GM19467 (cell line): ENCODE data around the gene HBG1.
"Not testable (repeated sequence)": the region's sequence is repeated elsewhere in the genome, so short reads cannot be mapped to it uniquely, and the experiment has no call there.

Experiments used
- ATAC-seq: cut with Tn5 transposase; IDR thresholded peaks from one replicate; pipeline ENCODE4 v1.9.1; 2021; ENCODE audit warnings: mild to moderate bottlenecking, moderate library complexity; ENCODE audit not compliant: unreplicated experiment

HBG1 gene

DNA sequence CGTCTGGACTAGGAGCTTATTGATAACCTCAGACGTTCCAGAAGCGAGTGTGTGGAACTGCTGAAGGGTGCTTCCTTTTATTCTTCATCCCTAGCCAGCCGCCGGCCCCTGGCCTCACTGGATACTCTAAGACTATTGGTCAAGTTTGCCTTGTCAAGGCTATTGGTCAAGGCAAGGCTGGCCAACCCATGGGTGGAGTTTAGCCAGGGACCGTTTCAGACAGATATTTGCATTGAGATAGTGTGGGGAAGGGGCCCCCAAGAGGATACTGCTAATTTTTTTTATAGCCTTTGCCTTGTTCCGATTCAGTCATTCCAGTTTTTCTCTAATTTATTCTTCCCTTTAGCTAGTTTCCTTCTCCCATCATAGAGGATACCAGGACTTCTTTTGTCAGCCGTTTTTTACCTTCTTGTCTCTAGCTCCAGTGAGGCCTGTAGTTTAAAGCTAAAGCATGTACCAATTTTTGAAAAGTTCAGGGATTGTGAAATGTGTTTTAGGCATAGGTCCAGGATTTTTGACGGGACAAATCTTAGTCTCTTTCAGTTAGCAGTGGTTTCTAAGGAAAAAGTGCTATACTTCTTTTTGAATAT lies at the start of gene HBG1:
HBG1 (minus strand) TSS at position 51 of the 590 bp plus-strand sequence. CDS start 53 bp downstream, outside the sequence.
- ATAC-seq: not testable (repeated sequence)

DNA sequence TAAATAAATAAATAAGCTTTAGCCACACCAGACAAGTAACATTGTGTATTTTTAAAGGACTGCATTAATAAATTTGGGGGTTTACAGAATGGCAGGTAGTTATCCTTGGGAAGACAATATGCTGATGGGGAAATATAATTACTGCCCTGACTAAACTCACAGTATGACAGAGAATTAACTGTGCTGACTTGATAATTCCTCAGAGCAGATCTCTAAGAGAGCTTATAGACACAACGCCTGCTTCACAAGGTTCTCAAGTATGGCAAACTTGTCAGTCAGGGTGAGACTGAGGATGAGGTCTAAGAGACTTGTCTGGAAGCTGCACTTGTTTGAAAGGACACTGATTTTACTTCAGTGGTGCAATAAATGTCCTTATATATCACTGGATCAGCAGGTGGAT lies 48.8 kb upstream of the HBG1 start:
- ATAC-seq: no peak

DNA sequence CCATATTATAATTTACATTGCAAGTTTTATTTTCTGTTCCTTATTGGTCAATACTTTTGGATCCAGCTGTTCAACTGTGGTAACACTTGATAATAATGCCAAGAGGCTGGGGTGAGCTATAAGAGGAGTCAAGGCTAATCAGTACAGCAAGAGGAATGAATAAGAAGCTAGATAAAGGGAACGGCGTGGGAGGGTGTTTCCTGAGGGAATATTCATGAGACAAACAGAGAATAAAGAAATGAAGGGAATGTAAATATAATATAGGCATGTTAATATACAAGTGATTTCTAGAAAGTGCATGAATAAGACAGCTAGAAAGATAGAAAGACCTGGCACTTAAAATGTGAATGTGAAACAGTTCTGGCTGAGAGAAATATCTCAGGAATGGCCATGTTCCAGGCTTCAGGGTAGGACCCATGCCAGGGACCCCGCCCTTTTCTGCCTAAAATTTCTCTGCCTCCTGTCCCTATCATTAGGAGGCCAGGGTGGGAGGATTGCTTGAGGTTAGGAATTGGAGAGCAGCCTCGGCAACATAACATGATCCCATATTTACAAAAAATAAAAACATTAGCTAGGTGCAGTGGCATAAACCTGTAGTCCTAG lies 48.2 kb upstream of the HBG1 start:
- no peak for ATAC-seq

DNA sequence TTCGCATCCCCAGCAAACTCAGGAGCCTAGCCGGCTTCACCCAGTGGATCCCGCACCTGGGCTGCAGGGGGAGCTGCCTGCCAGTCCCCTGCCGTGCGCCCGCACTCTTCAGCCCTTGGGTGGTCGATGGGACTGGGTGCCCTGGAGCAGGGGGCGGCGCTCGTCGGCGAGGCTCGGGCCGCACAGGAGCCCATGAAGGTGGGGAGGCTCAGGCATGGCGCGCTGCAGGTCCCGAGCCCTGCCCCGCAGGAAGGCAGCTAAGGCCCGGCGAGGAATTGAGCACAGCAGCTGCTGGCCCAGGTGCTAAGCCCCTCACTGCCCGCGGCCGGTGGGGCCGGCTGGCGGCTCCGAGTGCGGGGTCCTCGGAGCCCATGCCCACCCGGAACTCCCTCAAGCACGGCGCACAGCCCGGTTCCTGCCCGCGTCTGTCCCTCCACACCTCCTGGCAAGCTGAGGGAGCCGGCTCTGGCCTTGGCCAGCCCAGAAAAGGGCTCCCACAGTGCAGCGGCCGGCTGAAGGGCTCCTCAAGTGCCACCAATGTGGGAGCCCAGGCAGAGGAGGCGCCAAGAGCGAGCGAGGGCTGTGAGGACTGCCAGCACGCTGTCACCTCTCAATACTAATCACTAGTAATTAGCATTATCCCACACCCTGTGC lies 44.8 kb upstream of the HBG1 start:
- not testable (repeated sequence) for ATAC-seq

DNA sequence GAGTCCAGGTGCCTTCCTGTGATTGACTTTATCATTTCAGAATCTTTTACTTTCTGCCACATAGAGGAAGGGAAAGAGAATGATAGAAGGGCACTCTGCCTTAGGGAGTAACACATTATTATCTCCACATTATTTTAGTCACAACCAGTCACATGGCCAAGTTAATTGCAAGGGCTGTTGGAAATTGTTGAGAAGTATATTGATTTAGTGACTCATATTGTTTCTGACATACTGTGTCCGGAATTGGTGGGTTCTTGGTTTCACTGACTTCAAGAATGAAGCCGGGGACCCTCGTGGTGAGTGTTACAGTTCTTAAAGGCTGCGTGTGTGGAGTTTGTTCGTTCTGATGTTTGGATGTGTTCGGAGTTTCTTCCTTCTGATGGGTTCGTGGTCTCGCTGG lies 43.4 kb upstream of the HBG1 start:
- ATAC-seq: no peak

DNA sequence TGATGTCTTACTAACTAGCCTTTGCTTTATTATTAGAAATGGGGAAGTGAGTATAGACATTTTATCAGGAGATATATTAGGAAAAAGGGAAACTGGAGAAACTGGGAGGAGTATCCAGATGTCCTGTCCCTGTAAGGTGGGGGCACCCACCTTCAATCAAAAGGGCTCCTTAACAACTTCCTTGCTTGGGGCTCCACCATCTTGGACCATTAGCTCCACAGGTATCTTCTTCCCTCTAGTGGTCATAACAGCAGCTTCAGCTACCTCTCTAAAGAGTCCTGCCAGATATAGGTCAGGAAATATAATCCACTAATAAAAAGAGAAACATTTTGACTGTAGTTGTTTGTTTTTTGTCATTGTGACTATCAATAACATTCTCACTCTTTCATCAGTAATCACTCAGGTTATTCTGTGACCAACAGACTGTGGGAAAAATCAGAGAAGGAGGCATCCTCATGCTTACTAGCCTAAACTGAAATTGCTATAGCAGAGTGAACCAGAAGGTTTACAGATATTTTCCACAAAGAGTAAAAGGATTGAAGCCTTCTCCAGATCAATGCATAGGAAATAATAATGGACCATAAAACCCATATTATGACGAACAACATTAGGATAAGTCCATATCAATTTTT lies 41.7 kb upstream of the HBG1 start:
- ATAC-seq: peak; percentile 91

DNA sequence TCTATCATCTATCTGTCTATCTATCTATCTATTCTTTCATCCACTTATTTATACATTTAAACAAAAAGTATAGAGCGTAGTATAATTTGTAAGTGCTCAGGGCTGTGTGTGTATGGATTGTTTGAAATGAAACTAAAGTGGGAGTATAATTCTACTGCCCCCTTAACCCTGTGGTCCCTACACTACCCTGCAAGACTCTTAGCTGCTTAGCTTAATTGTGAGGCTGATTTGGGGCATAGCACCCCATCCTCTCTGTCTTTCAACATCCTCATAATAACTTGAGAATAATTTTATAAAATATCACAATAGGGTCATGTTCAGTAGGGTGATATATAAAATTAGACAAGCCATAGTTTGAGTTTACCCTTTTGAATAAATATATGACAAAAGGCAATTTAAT lies 40.4 kb upstream of the HBG1 start:
- no peak for ATAC-seq

DNA sequence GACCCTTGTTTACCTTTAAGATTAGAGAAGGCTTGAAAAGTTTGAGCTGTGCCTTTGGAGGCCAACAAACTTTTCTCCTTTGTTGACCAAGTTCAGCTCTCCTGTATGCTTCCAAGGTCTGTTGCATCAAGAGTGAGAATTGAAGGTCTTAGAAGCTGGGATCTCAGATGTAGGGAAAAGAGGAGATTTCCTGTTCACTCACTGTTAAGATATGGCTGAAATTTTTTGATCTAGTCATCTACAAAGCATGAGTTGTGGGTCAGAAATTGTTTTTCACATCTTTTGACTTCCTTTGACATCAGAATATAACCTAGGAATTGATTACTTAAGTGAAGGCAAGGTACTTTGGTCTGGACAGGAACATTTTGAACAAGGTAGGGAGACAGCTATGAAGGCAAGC lies 40.0 kb upstream of the HBG1 start:
- ATAC-seq: no peak

DNA sequence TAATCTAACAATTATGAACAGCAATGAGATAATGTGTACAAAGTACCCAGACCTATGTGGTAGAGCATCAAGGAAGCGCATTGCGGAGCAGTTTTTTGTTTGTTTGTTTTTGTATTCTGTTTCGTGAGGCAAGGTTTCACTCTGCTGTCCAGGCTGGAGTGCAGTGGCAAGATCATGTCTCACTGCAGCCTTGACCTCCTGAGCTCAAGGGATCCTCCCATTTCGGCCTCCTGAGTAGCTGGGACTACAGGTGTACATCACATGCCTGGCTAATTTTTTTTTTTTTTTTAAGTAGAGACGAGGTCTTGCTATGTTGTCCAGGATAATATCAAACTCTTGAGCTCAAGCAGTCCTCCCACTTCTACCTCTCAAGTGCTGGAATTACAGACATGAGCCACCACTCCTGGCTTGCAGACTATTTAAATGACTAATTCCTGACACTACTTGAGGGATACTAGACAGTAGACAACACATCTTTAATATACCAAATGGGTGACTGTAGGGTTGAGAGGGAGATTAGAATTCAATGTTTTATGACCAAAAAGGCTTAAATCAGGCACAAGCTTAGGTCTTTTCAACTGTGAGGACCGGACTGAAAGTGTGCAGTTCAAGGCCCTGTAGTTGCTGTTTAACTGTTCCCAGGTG lies 39.4 kb upstream of the HBG1 start:
- ATAC-seq: no peak

DNA sequence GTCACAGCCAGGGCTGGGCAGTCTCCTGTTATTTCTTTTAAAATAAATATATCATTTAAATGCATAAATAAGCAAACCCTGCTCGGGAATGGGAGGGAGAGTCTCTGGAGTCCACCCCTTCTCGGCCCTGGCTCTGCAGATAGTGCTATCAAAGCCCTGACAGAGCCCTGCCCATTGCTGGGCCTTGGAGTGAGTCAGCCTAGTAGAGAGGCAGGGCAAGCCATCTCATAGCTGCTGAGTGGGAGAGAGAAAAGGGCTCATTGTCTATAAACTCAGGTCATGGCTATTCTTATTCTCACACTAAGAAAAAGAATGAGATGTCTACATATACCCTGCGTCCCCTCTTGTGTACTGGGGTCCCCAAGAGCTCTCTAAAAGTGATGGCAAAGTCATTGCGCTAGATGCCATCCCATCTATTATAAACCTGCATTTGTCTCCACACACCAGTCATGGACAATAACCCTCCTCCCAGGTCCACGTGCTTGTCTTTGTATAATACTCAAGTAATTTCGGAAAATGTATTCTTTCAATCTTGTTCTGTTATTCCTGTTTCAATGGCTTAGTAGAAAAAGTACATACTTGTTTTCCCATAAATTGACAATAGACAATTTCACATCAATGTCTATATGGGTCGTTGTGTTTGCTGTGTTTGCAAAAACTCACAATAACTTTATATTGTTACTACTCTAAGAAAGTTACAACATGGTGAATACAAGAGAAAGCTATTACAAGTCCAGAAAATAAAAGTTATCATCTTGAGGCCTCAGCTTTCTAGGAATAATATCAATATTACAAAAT lies 38.6 kb upstream of the HBG1 start:
- ATAC-seq: no peak

DNA sequence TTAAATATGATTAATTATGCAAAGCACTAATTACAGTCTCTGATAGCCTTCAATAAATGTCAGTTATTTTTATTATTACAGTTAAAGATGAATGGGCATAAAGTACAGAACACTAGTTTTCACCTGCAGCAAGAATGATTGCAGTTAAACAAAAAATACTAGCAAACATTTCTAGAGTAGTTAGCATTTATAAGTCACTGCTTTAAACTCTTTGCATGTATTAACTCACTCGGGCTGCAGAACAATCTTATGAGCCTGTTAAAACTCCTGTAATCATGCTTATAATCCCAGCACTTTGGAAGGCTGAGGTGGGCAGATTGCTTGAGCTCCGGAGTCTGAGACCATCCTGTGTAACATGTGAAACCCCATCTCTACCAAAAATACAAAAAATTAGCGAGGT lies 37.2 kb upstream of the HBG1 start:
- ATAC-seq: no peak

DNA sequence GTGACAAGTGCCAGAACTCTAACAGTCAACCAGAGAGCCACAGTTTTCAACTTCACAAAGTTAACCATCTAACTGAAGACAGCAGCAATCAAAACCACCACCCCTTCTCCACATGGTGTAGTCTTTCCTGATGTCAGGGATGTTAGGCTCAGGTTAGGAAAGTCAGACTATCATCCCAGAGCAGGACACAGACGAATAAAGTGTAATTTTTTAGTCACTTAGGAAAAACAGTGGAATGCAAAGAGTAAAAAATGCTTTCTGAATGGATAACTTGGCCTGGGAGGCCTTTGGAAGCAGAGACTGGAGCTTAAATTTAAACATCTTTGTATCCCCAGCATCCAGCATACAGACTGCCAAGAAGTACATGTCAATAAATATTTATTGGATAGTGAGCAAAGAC lies 36.7 kb upstream of the HBG1 start:
- ATAC-seq: no peak

DNA sequence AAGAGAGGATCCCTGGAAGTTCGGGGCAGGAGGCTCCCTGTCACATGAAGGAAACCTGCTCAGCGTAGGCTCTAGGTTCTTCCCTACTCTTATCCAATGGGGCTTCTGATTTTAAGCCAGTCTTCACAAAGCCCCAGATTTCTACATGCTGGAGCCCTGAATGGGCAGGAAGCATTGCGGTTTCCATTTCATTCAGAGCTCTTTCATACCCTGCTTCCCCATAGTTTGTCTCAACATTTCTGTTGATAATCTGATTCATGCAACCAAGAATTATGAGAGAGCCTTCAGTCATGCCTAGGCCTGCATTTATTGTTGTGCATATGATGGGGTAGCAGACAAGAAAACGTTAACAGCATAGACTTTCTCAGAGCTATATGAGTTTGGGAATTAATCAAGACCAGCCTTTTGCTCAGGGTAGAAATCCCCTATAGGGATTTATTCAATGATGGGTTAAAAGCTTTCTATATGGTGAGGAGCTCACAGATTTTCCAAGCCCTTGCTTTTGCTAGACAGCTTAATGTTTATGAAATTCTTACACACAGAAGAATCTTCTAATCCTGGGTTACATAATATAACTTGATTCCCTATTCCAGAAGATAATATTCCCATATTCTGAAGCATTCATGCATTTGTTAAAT lies 36.2 kb upstream of the HBG1 start:
- ATAC-seq: no peak

DNA sequence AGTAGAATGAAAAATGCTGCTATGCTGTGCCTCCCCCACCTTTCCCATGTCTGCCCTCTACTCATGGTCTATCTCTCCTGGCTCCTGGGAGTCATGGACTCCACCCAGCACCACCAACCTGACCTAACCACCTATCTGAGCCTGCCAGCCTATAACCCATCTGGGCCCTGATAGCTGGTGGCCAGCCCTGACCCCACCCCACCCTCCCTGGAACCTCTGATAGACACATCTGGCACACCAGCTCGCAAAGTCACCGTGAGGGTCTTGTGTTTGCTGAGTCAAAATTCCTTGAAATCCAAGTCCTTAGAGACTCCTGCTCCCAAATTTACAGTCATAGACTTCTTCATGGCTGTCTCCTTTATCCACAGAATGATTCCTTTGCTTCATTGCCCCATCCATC lies 35.0 kb upstream of the HBG1 start:
- no peak for ATAC-seq

DNA sequence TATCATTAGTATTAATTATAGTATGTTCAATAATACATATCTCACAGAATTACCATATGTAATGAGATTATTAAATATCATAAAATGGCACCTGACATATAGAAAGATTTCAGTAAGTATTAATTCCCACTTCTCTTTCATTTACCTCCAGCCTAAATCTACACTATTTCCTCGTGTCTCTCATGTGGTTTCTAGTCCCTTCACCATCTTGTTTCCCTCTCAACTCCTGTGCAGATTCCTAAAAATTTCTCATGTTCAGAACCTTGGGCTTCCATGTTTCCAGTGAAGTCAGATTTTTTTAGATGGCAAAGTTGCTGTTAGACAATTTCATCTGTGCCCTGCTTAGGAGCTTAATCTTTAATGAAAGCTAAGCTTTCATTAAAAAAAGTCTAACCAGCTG lies 34.2 kb upstream of the HBG1 start:
- no peak for ATAC-seq

DNA sequence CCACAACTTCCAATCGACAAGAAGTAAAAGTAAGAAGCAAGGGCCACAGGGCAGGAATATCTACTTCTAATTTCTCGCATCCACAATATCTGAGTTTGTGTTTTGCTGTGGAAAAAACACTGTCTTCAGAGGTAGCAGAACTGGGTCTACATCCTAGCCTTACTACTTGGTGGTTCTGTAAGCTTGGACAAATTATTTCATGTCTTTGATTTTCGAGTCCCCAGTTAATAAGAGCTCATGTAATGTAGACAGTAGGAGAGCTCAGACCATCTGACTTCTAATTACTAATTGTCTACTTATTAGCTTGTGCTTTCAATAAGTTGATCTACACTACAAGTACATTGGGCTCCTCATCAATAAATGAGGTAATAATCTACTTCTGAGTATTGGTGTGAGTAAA lies 33.4 kb upstream of the HBG1 start:
- ATAC-seq: no peak

DNA sequence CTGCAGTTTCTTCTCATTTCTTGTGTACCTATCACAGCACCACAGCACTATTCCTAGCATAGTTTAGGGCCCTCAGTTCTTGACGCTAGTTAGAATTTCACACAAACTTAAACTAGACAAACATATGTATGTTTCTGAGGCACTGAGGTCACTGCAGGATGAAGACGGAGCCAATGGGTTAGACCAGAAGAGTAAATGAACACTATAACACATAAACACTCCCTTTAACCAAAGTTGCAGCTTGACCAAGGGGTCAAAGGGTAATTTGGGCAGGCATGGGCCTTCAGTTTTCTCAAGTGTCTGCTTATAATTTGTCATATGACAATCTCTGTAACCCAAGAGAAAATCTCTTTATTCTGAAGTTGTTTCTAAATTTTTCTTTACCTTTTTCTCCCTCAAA lies 33.0 kb upstream of the HBG1 start:
- ATAC-seq: no peak

DNA sequence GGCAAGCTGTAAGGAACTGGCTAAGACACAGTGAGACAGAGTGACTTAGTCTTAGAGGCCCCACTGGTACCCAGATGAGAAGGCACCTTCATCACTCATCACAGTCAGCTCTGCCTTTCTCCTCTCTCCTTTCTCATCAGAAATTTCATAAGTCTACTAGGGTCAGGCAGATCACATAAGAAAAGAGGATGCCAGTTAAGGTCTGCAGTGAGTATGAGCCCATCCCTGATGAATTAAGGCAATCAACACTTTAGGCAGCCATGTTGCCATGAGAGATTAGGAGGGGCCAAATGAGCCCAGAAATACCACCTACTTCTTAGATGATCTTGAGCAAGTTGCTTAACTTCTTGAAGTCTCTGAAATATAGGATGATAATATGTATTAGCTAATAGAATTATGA lies 31.9 kb upstream of the HBG1 start:
- ATAC-seq: no peak

DNA sequence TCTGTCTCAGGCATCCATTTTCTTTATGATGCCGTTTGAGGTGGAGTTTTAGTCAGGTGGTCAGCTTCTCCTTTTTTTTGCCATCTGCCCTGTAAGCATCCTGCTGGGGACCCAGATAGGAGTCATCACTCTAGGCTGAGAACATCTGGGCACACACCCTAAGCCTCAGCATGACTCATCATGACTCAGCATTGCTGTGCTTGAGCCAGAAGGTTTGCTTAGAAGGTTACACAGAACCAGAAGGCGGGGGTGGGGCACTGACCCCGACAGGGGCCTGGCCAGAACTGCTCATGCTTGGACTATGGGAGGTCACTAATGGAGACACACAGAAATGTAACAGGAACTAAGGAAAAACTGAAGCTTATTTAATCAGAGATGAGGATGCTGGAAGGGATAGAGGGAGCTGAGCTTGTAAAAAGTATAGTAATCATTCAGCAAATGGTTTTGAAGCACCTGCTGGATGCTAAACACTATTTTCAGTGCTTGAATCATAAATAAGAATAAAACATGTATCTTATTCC lies 31.0 kb upstream of the HBG1 start:
- peak; percentile 93 for ATAC-seq

DNA sequence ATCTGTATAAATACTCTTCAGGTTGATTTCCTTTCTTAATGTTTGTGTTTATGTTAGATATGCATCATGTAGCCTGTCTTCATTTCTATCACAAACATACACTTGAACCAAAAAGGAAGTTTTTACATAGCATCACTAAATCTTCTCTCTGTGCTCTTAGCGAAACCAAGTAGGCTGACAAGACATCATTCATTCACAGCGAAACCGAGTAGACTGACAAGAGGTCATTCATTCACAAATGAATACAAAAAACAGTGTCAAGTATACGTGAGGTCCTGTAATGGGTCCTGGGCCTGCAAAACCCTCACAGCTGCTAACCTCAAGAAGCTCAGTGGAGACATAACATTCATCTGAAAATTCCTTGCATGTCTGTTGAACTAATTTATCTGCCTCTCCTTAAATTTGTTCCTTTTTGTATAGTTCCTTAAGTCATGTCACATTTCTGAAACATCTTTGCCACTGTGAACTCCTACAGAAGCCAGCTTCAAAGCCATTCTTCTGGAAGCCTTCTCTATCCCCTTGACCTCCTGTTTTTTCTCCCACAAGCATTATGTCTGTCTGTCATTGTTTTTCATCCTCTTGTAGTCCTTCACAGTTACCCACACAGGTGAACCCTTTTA lies 29.9 kb upstream of the HBG1 start:
- no peak for ATAC-seq
